ENCODE data around the gene RAB12.
A peak's percentile ranks its signal among the peaks of the same experiment; 100 is the strongest.
"Not testable (repeated sequence)": the region's sequence is repeated elsewhere in the genome, so short reads cannot be mapped to it uniquely, and the experiment has no call there.

Gene RAB12

GRCh38 chr18:8611916-8612576, 2.8 kb downstream of the RAB12 start:
- no peak for DNase-seq

DNA sequence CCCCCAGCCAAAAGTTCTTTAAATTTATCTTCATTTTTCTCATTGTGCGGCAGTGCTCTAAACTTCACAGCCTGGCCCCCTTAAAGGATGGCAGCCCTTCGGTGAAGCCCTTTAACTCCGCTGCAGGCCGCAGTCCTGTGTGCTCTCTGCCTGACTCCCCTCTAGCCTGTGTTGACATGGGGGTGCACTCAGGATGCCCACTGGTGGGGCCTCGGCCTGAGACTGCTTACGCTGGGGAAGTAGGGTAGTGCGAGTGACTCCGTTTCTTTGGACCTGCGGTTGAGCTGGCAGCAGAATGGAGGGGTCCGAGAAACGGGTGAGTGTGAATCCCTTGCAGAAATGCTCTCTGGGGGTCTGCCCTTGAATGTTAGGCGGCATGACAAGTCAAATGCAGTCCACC, 5.6 kb downstream of the RAB12 start:
- no peak for DNase-seq

- DNase-seq: peak in 4 of 51 donors; percentile 14 to 56 (median 32)
These were observed 6.3 kb downstream of the RAB12 start for GRCh38 chr18:8615397-8616027.

DNA sequence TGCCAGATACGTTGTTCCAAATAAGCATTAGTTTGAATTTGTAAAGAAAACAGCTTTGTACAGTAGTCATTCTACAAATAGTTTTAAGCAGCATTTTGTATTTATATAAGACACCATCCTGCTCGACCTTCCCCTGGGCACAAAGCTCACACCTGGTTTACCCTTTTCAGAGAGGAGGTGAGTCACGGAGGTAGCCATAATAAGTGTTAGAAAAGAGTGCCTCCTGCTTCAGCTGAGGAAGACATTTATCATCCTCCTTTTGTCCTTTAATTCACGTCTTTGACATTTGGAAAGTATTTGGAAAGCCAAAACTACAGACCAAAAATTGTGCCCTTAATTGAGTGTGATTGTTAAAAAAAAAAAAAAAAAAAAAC, 6.8 kb downstream of the RAB12 start:
- DNase-seq: no peak

GRCh38 chr18:8617907-8618306, 8.7 kb downstream of the RAB12 start:
- no peak for DNase-seq

GRCh38 chr18:8619041-8619440, 9.8 kb downstream of the RAB12 start:
- DNase-seq: no peak

- DNase-seq: no peak
These were observed 10.8 kb downstream of the RAB12 start for GRCh38 chr18:8619835-8620577.

- no peak for DNase-seq
These were observed 11.6 kb downstream of the RAB12 start for GRCh38 chr18:8620845-8621244.

- DNase-seq: not testable (repeated sequence)
These were observed 13.4 kb downstream of the RAB12 start for GRCh38 chr18:8622625-8623024.

- peak in 5 of 51 donors; percentile 14 to 27 (median 17) for DNase-seq
These were observed 14.4 kb downstream of the RAB12 start for GRCh38 chr18:8623549-8624106.

DNA sequence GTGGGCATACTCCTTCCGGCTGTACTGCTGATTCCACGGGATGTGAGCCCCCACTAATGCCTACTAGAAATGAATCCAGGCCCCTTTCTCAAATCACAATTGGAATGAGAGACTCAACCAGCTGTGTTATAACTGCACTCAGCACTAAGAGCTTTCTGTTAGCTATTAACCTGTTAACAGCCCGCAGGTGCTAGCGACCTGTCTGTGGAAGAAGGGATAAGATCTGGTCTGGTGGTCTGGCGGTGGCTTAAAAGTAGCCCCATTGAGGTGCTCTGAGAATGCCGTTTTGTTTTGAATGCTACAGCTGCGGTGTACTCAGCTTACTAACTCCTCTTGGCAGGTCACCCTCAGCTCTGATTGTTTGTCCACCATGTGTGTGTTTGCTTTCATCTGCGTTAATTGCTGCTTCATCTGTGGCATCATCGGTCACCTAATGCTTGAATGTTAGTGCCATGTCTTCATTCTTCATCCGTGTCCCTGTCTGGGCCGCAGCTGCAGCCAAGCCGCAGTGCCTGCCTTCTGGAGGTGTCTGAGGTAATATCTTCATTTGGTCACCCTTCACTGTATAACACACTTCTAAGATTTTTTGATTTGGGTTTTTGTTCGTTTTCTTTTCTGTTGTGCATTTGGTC, 16.3 kb downstream of the RAB12 start:
- DNase-seq: no peak

DNA sequence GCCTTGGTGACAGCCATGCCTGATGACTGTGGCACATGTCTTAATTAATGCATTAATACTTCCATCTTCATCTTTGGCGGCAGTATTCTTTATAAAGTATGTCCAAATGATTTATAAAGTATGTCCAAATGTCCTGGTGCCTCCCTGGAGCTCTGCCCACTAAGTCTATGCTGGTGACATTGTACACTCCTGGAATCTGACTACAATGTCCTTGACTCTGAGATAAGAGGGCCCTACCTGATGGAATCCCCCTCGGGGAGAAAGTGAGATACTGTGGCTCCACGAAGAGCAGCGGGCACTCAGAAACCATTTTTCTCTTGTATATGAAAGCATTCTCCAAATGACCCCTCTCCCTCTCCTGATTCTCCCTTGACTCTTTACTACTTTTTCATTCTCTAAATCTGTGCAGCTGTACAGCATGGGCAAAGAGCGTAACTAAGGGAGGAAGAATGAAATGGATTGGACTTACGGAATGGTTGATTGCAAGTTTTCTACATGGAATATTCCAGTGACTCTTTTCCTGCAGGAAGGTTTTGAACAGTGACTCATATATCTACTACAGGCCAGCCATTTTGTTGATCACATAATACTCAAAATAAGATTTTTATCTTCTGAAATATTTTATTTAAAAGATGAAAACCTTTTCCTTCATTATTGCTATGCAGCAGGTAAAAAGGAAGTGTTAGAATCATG, 17.3 kb downstream of the RAB12 start:
- no peak for DNase-seq

DNA sequence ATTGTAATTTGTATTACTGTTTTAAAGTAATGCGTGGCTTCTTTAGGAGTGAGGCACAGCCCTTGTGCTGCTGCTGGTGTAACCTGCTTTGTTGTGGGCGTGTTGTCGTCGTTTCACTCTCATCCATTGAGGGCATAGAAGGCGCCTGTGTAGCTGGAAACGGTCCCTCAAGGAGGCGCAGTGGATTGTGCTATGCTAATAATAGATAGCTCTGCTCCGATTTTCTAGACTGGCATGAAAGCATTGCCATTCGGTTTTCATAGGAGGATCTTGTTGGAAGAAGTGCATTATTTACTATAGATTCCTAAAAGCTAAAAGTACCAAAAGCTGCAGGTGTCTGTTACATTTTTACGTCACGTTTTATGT, 17.9 kb downstream of the RAB12 start:
- peak in 8 of 51 donors; percentile 13 to 67 (median 19) for DNase-seq

DNA sequence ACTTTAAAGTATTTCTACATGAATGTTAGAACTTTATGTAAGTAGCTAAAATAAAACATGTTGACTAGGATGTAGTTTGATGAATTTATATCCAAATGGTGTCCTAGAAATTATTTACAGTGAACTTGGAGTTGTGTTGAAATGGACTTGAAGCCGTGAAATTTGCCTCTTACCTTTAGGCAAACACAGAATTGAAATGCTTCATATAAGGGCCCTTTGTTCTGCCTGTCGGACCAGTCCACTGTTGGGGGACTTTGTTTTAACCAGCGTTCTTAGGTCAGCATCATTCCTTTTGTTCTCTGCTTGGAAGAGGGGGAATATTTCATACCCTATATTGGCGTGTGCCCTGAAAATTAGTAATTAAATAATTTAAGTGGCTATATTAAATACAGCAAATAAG, 18.3 kb downstream of the RAB12 start:
- peak in 1 of 51 donors; percentile 25 for DNase-seq

DNA sequence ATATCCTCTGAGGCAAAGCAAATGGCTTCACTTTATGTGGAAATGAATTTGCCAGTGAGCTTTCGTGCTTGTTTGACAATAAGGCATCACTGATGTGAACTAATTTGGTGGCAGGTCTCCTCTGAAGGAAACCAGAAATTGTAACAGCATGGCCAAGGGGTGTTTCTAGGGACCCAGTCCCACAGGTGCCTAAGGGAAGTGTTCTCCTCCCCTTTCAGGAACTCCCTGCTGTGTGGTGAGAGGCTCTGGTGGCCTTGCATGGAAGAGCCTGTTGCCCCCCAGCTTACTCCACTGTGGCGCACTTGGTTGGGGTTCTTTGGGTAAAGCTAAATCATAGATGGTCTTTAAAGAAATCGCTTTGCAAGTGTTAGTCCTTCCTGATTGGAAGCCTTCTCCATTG, 20.4 kb downstream of the RAB12 start:
- DNase-seq: no peak

DNA sequence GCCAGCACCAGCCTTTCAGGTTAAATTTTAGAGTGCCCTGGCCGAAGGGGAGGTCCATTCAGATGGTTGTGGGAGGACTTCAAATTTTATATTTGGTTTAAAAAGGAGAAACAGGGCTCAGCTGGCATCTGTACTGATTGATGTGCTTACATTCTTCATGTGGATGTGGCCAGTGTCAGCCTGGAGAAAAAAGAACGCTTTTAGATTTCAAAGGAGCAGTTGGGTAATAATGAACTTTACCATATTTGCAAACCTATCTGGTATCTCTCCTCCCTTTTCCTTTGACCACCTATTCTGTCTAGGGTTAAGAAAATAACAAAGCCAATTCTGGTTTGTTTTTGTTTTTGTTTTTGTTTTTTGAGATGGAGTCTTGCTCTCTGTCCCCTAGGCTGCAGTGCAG, 21.3 kb downstream of the RAB12 start:
- DNase-seq: no peak

GRCh38 chr18:8631265-8631664, 22.0 kb downstream of the RAB12 start:
- DNase-seq: peak in 4 of 51 donors; percentile 13 to 22 (median 15)

GRCh38 chr18:8632386-8632785, 23.1 kb downstream of the RAB12 start:
- no peak for DNase-seq

GRCh38 chr18:8634508-8634907, 25.3 kb downstream of the RAB12 start:
- no peak for DNase-seq

- DNase-seq: peak in 1 of 51 donors; percentile 22
These were observed 25.9 kb downstream of the RAB12 start for GRCh38 chr18:8635087-8635486.

GRCh38 chr18:8639762-8640161, 30.5 kb downstream of the RAB12 start:
- no peak for DNase-seq

Data from hypothalamus (tissue), 51 donors.